ENCODE data around the gene HIVEP1. TPM values are rescaled to one million over a fixed set of nuclear protein-coding genes. Genes with fewer than 3 reads are reported as not detected.

The HIVEP1 gene
- polyA plus RNA-seq, 3 donors, result 1.7 to 8.7 (median 2.7) TPM

DNA sequence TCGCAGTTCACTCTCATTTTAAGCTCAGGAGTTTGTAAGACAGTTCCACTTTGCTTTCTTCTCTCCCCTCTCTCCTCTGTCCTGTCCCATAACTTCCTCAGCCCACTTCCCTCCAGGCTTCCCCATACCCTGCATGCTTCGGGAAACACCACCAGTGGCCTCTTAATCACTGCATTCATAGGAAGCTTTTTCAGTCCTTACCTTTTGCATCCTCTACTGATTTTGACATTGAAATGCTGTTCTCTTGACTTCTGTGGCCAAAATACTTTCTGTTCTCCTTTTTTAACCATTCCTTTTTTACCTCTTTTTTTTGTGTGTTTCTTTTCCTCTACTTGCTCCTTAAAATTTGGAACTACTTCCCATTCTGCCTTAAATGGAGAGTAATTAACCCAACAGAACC is 69.7 kb downstream of the HIVEP1 start:
- H3K4me1 Mint-ChIP-seq, result peaks cover 17% of the 10 kb centered on the region
- TF ChIP-seq, protein P1, sequence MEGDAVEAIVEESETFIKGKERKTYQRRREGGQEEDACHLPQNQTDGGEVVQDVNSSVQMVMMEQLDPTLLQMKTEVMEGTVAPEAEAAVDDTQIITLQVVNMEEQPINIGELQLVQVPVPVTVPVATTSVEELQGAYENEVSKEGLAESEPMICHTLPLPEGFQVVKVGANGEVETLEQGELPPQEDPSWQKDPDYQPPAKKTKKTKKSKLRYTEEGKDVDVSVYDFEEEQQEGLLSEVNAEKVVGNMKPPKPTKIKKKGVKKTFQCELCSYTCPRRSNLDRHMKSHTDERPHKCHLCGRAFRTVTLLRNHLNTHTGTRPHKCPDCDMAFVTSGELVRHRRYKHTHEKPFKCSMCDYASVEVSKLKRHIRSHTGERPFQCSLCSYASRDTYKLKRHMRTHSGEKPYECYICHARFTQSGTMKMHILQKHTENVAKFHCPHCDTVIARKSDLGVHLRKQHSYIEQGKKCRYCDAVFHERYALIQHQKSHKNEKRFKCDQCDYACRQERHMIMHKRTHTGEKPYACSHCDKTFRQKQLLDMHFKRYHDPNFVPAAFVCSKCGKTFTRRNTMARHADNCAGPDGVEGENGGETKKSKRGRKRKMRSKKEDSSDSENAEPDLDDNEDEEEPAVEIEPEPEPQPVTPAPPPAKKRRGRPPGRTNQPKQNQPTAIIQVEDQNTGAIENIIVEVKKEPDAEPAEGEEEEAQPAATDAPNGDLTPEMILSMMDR (IDR thresholded peaks at IDR 0.05), result no peak
- DNase-seq, result peak in 1 of 3 donors; percentile 46
- Histone ChIP-seq H3K4me3 (replicated peaks in 1 of 3; ENCODE audit: low read depth in 2 of 3, low read length in 3 of 3) (no peak overlapping the region), H3K36me3 (replicated peaks in 1 of 2; ENCODE audit: control insufficient read depth in 1 of 2, insufficient read depth in 2 of 2, low read length in 2 of 2) (peaks cover 0 to 3% of the 10 kb centered on the region in 2 donors), H3K27ac (ENCODE audit: low read depth in 1 of 2, low read length in 2 of 2) (no peak overlapping the region), H3K9ac (ENCODE audit: insufficient read depth, low read length, poor library complexity, severe bottlenecking) (no peak overlapping the region), H3K27me3 (ENCODE audit: control insufficient read depth in 2 of 2, insufficient read depth in 2 of 2, low read length in 2 of 2) (no peaks in the 10 kb centered on the region), H4K20me1 (ENCODE audit: insufficient read depth, low read length) (peaks cover 34% of the 10 kb centered on the region), H3K4me1 (ENCODE audit: control insufficient read depth in 1 of 2, insufficient read depth in 2 of 2, low read length in 2 of 2) (peaks cover 8 to 10% of the 10 kb centered on the region in 2 donors), H3K4me2 (replicated peaks; ENCODE audit: extremely low read depth, low read length, poor library complexity, severe bottlenecking) (no peak overlapping the region), H3K9me3 (replicated peaks in 1 of 2; ENCODE audit: control insufficient read depth in 1 of 2, insufficient read depth in 1 of 2, low read length in 2 of 2) (no peaks in the 10 kb centered on the region), H2AFZ (ENCODE audit: insufficient read depth, low read depth, low read length, poor library complexity, severe bottlenecking) (no peak overlapping the region), H3K79me2 (ENCODE audit: insufficient read depth, low read length) (no peaks in the 10 kb centered on the region)
- WGBS (ENCODE audit: insufficient coverage), result 49% methylated on average over 2 of the region's 2 CpGs
- H3K36me3 Mint-ChIP-seq, result peaks cover 2% of the 10 kb centered on the region in 2 donors
- no peak overlapping the region for H3K4me3 Mint-ChIP-seq
- H3K27ac Mint-ChIP-seq, result peak overlapping the region in 2 of 7 donors; percentile 32 to 45
- intact Hi-C loops (cut with micrococcal nuclease), result no loop called here
- no peaks in the 10 kb centered on the region for H3K9me3 Mint-ChIP-seq
- no peaks in the 10 kb centered on the region for H3K27me3 Mint-ChIP-seq (ENCODE audit: low read depth in 3 of 3)

DNA sequence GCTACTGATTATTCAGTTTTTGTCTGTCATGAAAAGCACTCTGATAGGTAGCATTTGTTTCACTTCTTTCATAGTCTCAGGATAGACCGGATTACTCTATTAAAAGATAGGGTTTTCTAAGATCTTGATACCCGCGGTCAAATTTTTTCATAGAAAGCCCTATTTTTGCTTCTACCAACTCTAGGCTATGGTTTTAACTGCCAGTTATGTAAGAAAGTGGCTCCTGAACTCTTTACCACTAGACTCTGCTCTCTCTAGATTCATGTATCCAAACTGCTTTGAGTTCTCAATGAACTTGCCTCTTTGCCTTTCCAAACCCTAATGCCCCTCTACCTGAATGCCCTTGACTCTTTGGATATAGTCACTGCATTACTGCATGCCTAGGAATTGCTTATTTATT is 70.3 kb downstream of the HIVEP1 start:
- Histone ChIP-seq H3K9ac (ENCODE audit: insufficient read depth, low read length, poor library complexity, severe bottlenecking) (no peak overlapping the region), H3K27ac (ENCODE audit: low read depth in 1 of 2, low read length in 2 of 2) (no peak overlapping the region), H3K36me3 (replicated peaks in 1 of 2; ENCODE audit: control insufficient read depth in 1 of 2, insufficient read depth in 2 of 2, low read length in 2 of 2) (peaks cover 0 to 3% of the 10 kb centered on the region in 2 donors), H3K9me3 (replicated peaks in 1 of 2; ENCODE audit: control insufficient read depth in 1 of 2, insufficient read depth in 1 of 2, low read length in 2 of 2) (no peaks in the 10 kb centered on the region), H3K27me3 (ENCODE audit: control insufficient read depth in 2 of 2, insufficient read depth in 2 of 2, low read length in 2 of 2) (no peaks in the 10 kb centered on the region), H3K4me2 (replicated peaks; ENCODE audit: extremely low read depth, low read length, poor library complexity, severe bottlenecking) (no peak overlapping the region), H3K79me2 (ENCODE audit: insufficient read depth, low read length) (no peaks in the 10 kb centered on the region), H4K20me1 (ENCODE audit: insufficient read depth, low read length) (peaks cover 30% of the 10 kb centered on the region), H3K4me1 (ENCODE audit: control insufficient read depth in 1 of 2, insufficient read depth in 2 of 2, low read length in 2 of 2) (peaks cover 8 to 10% of the 10 kb centered on the region in 2 donors), H2AFZ (ENCODE audit: insufficient read depth, low read depth, low read length, poor library complexity, severe bottlenecking) (no peak overlapping the region), H3K4me3 (replicated peaks in 1 of 3; ENCODE audit: low read depth in 2 of 3, low read length in 3 of 3) (no peak overlapping the region)
- TF ChIP-seq, protein P1 (IDR thresholded peaks at IDR 0.05), result no peak
- intact Hi-C loops (cut with micrococcal nuclease), result no loop called here
- Mint-ChIP-seq H3K4me1 (peaks cover 14% of the 10 kb centered on the region), H3K9me3 (no peaks in the 10 kb centered on the region), H3K27me3 (ENCODE audit: low read depth in 3 of 3) (no peaks in the 10 kb centered on the region), H3K4me3 (no peak overlapping the region), H3K36me3 (peaks cover 2% of the 10 kb centered on the region in 2 donors), H3K27ac (no peak overlapping the region)
- no peak for DNase-seq
- WGBS (ENCODE audit: insufficient coverage), result no CpG with 5 or more reads among the region's 3 CpGs
